Bone marrow (tissue), 2 donors: ENCODE measurements around the gene CCND2.
A peak's percentile ranks its signal among the peaks of the same experiment; 100 is the strongest.

ENCODE experiments used
- DNase-seq, 2 donors: peaks; one replicate each; lab custom pipeline; 2025; lab: John Stamatoyannopoulos, UW

CCND2 gene

GRCh38 chr12:4273652-4274395 lies at the start of gene CCND2:
Gene CCND2 (plus strand): TSS chr12:4273762. CDS start chr12:4274041, 279 bp downstream.
- DNase-seq: peak; percentile 38 to 74

- DNase-seq: no peak
Observed at GRCh38 chr12:4224206-4224889, 49.2 kb upstream of the CCND2 start.

GRCh38 chr12:4225571-4225970 lies 48.0 kb upstream of the CCND2 start:
- DNase-seq: no peak

- no peak for DNase-seq
Observed at GRCh38 chr12:4227046-4227445, 46.5 kb upstream of the CCND2 start.

GRCh38 chr12:4228122-4228580 lies 45.4 kb upstream of the CCND2 start:
- no peak for DNase-seq

DNA sequence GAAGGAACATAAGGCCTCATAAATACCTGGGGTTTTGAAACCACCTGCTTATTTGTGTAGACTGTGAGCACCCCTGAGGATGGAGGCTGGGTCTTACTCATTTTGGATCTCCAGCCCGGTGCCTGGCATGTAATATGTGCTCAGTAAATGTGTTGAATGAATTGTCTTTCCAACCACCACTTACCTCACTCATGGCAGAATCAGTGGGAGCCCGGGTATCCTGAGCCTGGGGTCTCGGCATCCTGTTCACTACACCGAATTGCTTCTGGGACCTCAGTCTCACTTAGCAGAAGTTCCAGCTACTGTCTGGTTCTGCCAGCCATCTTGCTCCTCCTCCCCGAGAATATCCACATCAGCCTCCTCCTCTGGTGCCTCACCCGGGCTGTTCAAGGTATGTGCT lies 43.0 kb upstream of the CCND2 start:
- DNase-seq: no peak

DNA sequence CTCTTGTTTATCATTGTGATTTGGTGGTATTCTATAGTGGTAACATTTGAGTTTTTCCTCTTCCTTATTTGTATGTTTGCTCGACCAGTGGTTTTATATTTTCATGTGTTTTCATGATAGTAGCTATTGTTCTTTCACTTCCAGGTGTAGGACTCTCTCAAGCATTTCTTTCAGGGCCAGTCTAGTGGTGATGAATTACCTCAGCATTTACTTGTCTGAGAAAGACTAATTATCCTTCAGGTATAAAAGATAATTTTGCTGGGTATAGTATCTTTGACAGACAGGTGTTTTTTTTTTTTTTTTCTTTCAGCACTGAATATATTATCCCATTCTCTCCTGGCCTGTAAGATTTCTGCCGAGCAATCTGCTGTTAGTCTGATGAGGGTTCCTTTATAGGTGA lies 35.0 kb upstream of the CCND2 start:
- no peak for DNase-seq

- DNase-seq: no peak
Observed at GRCh38 chr12:4239746-4240145, 33.8 kb upstream of the CCND2 start.

- no peak for DNase-seq
Observed at GRCh38 chr12:4240161-4240783, 33.3 kb upstream of the CCND2 start.

GRCh38 chr12:4240981-4241380 lies 32.6 kb upstream of the CCND2 start:
- DNase-seq: no peak

DNA sequence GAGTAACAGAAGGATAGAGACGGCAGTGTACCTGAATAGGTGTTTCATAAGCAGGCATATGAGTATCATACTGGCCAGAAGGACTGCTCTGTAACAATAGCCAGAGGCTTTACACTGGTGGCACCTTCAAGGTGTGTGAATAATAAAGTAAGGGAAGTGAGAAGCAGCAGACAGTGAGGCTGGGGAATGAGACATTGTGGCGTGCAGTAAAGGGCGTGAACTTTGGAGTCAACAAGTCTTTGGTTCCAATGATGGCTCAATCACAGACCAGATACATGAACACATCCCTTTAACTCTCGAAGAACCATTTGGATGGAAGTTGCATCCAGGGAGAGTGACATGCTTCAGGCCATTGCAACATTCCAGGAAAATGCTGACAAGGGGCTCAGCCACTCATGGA lies 32.0 kb upstream of the CCND2 start:
- DNase-seq: no peak

DNA sequence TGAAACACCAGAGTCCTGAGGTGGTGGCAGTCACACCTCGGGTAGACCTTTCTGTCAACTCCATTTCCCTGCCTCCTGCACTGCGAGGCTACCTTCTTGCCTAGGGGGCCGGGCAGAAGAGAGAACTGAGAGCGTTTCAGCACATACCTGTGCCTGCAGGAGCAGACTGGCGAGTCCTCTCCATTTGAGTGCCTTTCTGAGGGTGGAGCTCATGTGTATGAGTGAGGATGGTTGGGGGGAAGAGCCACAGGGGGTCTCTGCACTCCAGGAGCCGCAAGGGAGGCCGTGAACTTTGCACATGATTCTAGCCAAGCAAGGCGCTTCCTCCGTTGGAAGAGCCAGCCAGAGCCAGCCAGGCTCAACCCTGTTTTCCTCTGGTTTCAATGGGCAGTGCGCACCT lies 31.0 kb upstream of the CCND2 start:
- DNase-seq: no peak

GRCh38 chr12:4243091-4243490 lies 30.5 kb upstream of the CCND2 start:
- DNase-seq: peak in 1 of 2 donors; percentile 40

DNA sequence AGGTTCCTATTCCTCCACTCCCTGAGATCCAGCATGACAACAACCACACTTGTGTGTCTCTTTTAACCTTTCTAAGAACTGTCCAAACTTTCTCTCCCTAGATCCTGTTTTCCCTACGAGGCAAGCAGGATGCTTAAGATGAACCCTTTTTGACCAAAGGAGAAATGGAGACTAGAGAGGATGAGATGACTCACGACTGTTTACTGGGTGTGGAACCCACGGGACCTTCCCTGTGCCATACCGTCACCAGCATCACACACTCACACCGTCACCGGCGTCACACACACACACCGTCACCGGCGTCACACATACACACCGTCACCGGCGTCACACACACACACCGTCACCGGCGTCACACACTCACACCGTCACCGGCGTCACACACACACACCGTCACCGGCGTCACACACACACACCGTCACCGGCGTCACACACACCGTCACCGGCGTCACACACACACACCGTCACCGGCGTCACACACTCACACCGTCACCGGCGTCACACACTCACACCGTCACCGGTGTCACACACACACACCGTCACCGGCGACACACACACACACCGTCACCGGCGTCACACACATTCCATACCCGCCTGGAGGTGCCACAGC lies 30.0 kb upstream of the CCND2 start:
- DNase-seq: peak in 1 of 2 donors; percentile 40

GRCh38 chr12:4244868-4245267 lies 28.7 kb upstream of the CCND2 start:
- no peak for DNase-seq

GRCh38 chr12:4245446-4245845 lies 28.1 kb upstream of the CCND2 start:
- no peak for DNase-seq

DNA sequence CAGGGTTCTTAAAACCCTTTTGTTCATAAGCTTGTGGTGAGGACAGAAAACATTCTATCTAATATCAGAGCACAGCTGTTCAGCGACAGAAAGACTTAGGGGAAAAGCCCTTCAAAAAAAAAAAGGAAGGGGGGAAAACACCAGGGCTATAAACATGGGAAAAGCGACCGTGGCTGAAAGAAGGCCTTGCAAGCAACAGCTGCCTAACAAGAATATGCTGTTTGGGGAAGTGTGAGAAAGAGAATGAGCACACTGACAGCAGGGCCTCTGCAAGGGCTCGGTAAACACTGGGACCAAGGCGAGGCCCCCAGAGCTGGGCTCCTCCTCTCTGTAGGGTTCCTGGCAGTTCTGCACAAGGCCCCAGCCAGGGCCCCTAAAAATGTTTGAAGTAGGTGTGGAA lies 27.4 kb upstream of the CCND2 start:
- DNase-seq: peak in 1 of 2 donors; percentile 58

DNA sequence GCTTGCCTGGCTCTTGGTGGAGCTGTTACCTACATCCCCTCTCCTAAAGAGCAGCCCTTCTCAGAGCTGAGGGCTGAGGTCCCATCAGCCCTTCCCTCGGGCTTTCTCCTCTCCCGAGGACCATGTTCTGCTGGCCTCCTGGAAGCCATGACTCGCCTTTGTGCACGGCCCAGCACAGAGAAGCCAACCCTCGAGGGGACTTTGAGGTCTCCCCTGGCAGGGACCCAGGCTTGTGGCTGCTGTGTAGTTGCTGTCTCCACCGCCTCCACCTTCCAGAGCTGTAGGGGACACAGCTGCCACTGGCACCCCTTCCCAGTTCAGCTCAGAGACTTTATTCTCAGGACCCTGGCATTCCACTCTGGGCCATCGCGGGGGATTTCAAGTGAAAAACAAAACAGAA lies 22.9 kb upstream of the CCND2 start:
- no peak for DNase-seq

DNA sequence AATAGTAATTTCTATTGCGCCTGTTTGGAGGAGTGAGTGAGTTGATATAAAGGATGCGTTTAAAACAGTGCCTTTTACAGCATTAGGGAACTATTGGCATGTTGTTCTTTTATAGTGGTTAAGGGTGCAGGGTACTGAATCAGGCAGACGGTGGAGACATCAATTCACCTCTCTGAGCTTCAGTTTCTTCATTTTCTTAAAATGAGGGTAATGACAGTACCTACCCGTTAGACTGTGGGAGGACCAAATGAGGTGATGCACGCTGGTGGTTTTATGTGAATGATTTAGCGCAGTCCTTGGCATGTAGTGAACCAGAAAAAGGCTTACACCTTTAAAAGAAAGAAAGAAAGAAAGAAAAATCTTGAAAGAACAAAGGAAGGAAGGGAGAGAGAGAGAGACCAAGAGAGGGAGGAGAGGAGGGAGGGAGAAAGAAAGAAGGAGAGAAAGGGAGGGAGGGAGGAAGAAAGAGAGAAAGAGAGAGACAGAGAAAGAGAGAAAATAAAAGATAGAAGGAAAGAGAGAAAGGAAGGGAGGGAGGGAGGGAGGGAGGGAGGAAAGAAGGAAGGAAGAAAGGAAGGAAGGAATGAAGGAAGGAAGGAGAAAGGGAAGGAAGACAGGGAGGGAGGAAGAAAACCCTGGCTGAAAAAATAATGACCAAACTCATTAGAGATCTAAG lies 22.2 kb upstream of the CCND2 start:
- DNase-seq: no peak

DNA sequence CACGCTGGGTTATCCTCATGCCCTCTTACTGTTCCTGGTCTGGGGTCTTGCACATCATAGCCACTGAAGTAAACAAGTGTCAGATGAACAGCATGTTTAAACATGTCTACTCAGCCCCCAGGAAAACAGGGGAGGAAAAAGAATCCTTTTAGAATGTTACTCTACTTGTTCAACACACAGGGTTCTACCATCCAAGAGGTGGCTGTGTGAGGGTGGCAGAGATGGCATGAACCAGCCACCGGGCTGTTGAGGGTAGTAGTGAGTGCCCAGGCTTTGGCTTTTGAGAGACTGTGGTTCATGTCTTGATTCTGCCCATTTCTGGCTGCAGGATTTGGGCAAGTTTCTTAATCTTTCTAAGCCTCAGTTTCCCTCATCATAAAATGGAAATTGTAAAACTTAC lies 21.6 kb upstream of the CCND2 start:
- DNase-seq: no peak

DNA sequence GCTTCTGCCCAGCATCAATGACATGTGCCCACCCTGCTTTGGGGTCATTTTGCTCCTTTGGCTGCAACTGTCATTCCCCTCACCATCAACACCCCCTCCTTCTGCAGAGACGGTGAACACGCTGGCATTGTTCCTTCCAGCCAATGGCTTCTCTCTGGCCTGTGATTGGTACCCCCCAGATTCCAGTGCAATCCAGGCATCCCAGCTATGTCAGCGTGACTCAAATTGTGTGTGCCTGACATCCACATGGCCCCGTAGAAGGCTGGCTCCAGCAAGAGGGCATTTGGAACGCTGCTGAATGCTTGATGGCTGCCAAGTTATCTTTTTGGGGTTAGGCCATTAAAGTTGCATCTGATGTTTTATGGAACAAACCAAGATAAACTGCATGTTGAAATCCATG lies 21.0 kb upstream of the CCND2 start:
- no peak for DNase-seq
